IMR-90 (cell line): ENCODE results near the gene DUSP22. TPM values are rescaled to one million over a fixed set of nuclear protein-coding genes. Genes with fewer than 3 reads are reported as not detected.

Experiments used
- ATAC-seq: fragments of 200-7000 bp; cut with Tn5 transposase; 2 replicates; pipeline ENCODE4 v1.9.1; 2020; ENCODE audit warnings: low read depth, mild to moderate bottlenecking, moderate library complexity
- BruUV-seq: library from RNA; stranded (reverse); fragments of 400-500 nt; replicated peaks from 2 replicates; lab custom pipeline; 2021; lab: Mats Ljungman, UMichigan
- CTCF ChIA-PET: fragments of 300-600 bp; formaldehyde crosslinking; extraction: SDS; loops from one replicate; lab custom pipeline; 2021; ENCODE audit warnings: antibody characterized with exemption; lab: Yijun Ruan, JAX
- POLR2A ChIA-PET: fragments of 300-600 bp; sonication (Branson Sonifier 250); formaldehyde crosslinking; loops from one replicate; lab custom pipeline; 2022; ENCODE audit warnings: antibody characterized with exemption; ENCODE audit not compliant: unreplicated experiment; lab: Charles Lee
- DNase-seq: peaks from one replicate; pipeline ENCODE4 v3.0.0; 2013
- H2AFZ ChIP-seq: replicated peaks from 2 replicates; pipeline ENCODE3; 2013; ENCODE audit warnings: low read length, mild to moderate bottlenecking; ENCODE audit not compliant: poor library complexity
- H2AK5ac ChIP-seq: 2 replicates; pipeline ENCODE4 v1.6.1; 2013; ENCODE audit warnings: low read depth, low read length, inconsistent platforms
- H2AK9ac ChIP-seq: replicated peaks from 2 replicates; pipeline ENCODE3; 2013; ENCODE audit warnings: mild to moderate bottlenecking, low read depth, low read length, moderate library complexity; ENCODE audit not compliant: poor library complexity
- H2BK120ac ChIP-seq: 2 replicates; pipeline ENCODE4 v1.6.1; 2013; ENCODE audit warnings: low read depth, low read length, inconsistent platforms
- H2BK15ac ChIP-seq: 3 replicates; pipeline ENCODE4 v1.6.1; 2013; ENCODE audit warnings: low read depth, low read length, inconsistent platforms
- H2BK20ac ChIP-seq: 2 replicates; pipeline ENCODE4 v1.6.1; 2013; ENCODE audit warnings: low read depth, mild to moderate bottlenecking, inconsistent platforms, low read length, moderate library complexity
- H2BK5ac ChIP-seq: 2 replicates; pipeline ENCODE4 v1.6.1; 2013; ENCODE audit warnings: mild to moderate bottlenecking, low read depth, low read length, inconsistent platforms; ENCODE audit not compliant: poor library complexity, severe bottlenecking
- H3K14ac ChIP-seq: replicated peaks from 2 replicates; pipeline ENCODE4 v1.6.1; 2013; ENCODE audit warnings: low read depth, low read length, inconsistent platforms
- H3K18ac ChIP-seq: 2 replicates; pipeline ENCODE4 v1.6.1; 2013; ENCODE audit warnings: low read depth, low read length, control low read depth
- H3K23ac ChIP-seq: 2 replicates; pipeline ENCODE4 v1.6.1; 2013; ENCODE audit warnings: low read depth, low read length, inconsistent platforms
- H3K27ac ChIP-seq: 2 replicates; pipeline ENCODE4 v1.5.1; 2013; ENCODE audit warnings: mild to moderate bottlenecking, control low read depth, low read length; ENCODE audit not compliant: insufficient read depth
- H3K27me3 ChIP-seq: 2 replicates; pipeline ENCODE4 v1.6.1; 2013; ENCODE audit warnings: low read length; ENCODE audit not compliant: control insufficient read depth, insufficient read depth
- H3K36me3 ChIP-seq: 2 replicates; pipeline ENCODE4 v1.6.1; 2013; ENCODE audit warnings: low read length, mixed read lengths; ENCODE audit not compliant: control insufficient read depth, insufficient read depth
- H3K4ac ChIP-seq: 2 replicates; pipeline ENCODE4 v1.6.1; 2013; ENCODE audit warnings: low read depth, low read length, inconsistent platforms
- H3K4me1 ChIP-seq: 2 replicates; pipeline ENCODE4 v1.6.1; 2013; ENCODE audit warnings: low read length, mixed read lengths; ENCODE audit not compliant: control insufficient read depth, insufficient read depth
- H3K4me2 ChIP-seq: 2 replicates; pipeline ENCODE4 v1.6.1; 2013; ENCODE audit warnings: low read depth, mild to moderate bottlenecking, control low read depth, low read length, moderate library complexity
- H3K4me3 ChIP-seq: 2 replicates; pipeline ENCODE4 v1.5.1; 2013; ENCODE audit warnings: low read depth, mild to moderate bottlenecking, control low read depth, low read length, moderate library complexity; ENCODE audit not compliant: insufficient read depth
- H3K56ac ChIP-seq: 2 replicates; pipeline ENCODE4 v1.6.1; 2013; ENCODE audit warnings: low read length, inconsistent platforms; ENCODE audit not compliant: insufficient read depth; ENCODE audit errors: extremely low read depth
- H3K79me1 ChIP-seq, 2 experiments: 2 replicates each; pipeline ENCODE4 v1.6.1; 2013; ENCODE audit warnings: low read length in 2 of 2, inconsistent platforms in 1 of 2, low read depth in 1 of 2
- H3K9ac ChIP-seq: 2 replicates; pipeline ENCODE4 v1.6.1; 2013; ENCODE audit warnings: low read depth, low read length, control low read depth
- H3K9me1 ChIP-seq: 2 replicates; pipeline ENCODE4 v1.6.1; 2013; ENCODE audit warnings: low read length, inconsistent platforms; ENCODE audit not compliant: insufficient read depth
- H3K9me3 ChIP-seq: 2 replicates; pipeline ENCODE4 v1.6.1; 2013; ENCODE audit warnings: low read length; ENCODE audit not compliant: control insufficient read depth, insufficient read depth
- H4K20me1 ChIP-seq: 2 replicates; pipeline ENCODE4 v1.6.1; 2013; ENCODE audit warnings: low read length, inconsistent platforms; ENCODE audit not compliant: insufficient read depth
- H4K5ac ChIP-seq: 2 replicates; pipeline ENCODE4 v1.6.1; 2013; ENCODE audit warnings: mild to moderate bottlenecking, low read depth, low read length, control low read depth
- H4K8ac ChIP-seq, 2 experiments: 2 replicates each; pipeline ENCODE4 v1.6.1; 2013; ENCODE audit warnings: low read depth in 2 of 2, low read length in 2 of 2, control low read depth in 1 of 2, inconsistent platforms in 1 of 2
- H4K91ac ChIP-seq: 2 replicates; pipeline ENCODE4 v1.6.1; 2013; ENCODE audit warnings: low read depth, low read length, inconsistent platforms; ENCODE audit not compliant: insufficient read depth
- CEBPB ChIP-seq: IDR thresholded peaks from 2 replicates; pipeline ENCODE4 v1.6.1; 2012; ENCODE audit warnings: low read depth, low read length, improper control_type of control experiment
- MXI1 ChIP-seq: IDR thresholded peaks from 2 replicates; pipeline ENCODE4 v1.6.1; 2012; ENCODE audit warnings: low read depth, mild to moderate bottlenecking, low read length, moderate library complexity, borderline replicate concordance
- WGBS, 2 experiments: methylation state at CpG; one replicate each; pipeline versions ENCODE4 v1.1.5 to v1.1.7; 2013; ENCODE audit warnings: missing lambda C conversion rate in 2 of 2; ENCODE audit not compliant: insufficient read length in 1 of 2; ENCODE audit errors: extremely low coverage in 2 of 2; 5-methylcytosine and 5-hydroxymethylcytosine counted together
- dilution Hi-C: fragments of 300-500 bp; cut with HindIII; formaldehyde crosslinking; loops from one replicate; pipeline ENCODE4 v1.14.3; 2018; ENCODE audit warnings: low sequenced_read_pairs; ENCODE audit not compliant: unreplicated experiment
- in situ Hi-C: fragments of 300-500 bp; cut with MboI; formaldehyde crosslinking; loops from 3 replicates; pipeline ENCODE4 v1.14.3; 2019; ENCODE audit warnings: low sequenced_read_pairs, inconsistent platforms, mixed read lengths
- intact Hi-C: fragments of 100-400 bp; cut with micrococcal nuclease; formaldehyde crosslinking; loops from 2 replicates; pipeline ENCODE4 v1.10.0; 2022
- polyA plus RNA-seq, 3 experiments: library from polyadenylated mRNA; depleted of rRNA; stranded (reverse); fragments of >200 nt; gene quantifications; 2 replicates each; pipeline ENCODE4 v1.2.3, GENCODE V29; 2012; ENCODE audit warnings: low replicate concordance in 1 of 3
- total RNA-seq: library from RNA; depleted of rRNA; stranded (reverse); fragments of >200 nt; gene quantifications from 2 replicates; pipeline ENCODE4 v1.2.3, GENCODE V29; 2012

The DUSP22 gene
- total and polyA plus RNA-seq, 2 of the 4 experiments (the other 2 are of a cell fraction), result 7.1 to 8.2 TPM

GRCh38 chr6:294656-295565 lies 2.6 kb downstream of the DUSP22 start:
- peaks cover 4% of the 10 kb centered on the region; the same call in 1 of the 2 replicates for H3K4me1 ChIP-seq
- no peak overlapping the region for H3K56ac ChIP-seq
- no peak overlapping the region for H2AK5ac ChIP-seq
- POLR2A ChIA-PET, result no interaction called here
- H4K8ac ChIP-seq, result no peak overlapping the region
- peaks cover 2% of the 10 kb centered on the region; the same call in 1 of the 2 replicates for H3K9me3 ChIP-seq
- peaks cover 0 to 17% of the 10 kb centered on the region in 2 experiments; a peak in 2 of 4 replicates for H3K79me1 ChIP-seq
- no peak overlapping the region for H4K91ac ChIP-seq
- no peaks in the 10 kb centered on the region for H3K36me3 ChIP-seq
- H2BK15ac ChIP-seq, result no peak overlapping the region
- WGBS, 2 experiments, result 89% methylated on average over 7 of the region's 17 CpGs; no CpG with 5 or more reads in 1 of the 2 experiments
- BruUV-seq, result no TSS peak
- no peak overlapping the region for H4K5ac ChIP-seq
- H2AK9ac ChIP-seq, result no peak overlapping the region
- dilution Hi-C loops (no loop called here), in situ Hi-C loops (no loop called here), intact Hi-C loops (loop anchor here (5.0 to 10.0 kb wide), 2 partner anchors 73 to 210 kb away; no protein-coding TSS in a partner anchor)
- H2BK20ac ChIP-seq, result no peak overlapping the region
- H3K4ac ChIP-seq, result no peak overlapping the region
- TF ChIP-seq CEBPB, result 0 out of 2 replicates have a peak, but pooled peaks have one; percentile 15
- no peak for TF ChIP-seq MXI1
- no peak for DNase-seq
- H3K27ac ChIP-seq, result no peak overlapping the region
- H3K14ac ChIP-seq, result no peak overlapping the region
- no peak overlapping the region for H3K9ac ChIP-seq
- no peaks in the 10 kb centered on the region for H3K27me3 ChIP-seq
- no peak overlapping the region for H3K4me2 ChIP-seq
- ATAC-seq, result no peak
- H2BK5ac ChIP-seq, result no peak overlapping the region
- no peak overlapping the region for H3K4me3 ChIP-seq
- no peaks in the 10 kb centered on the region for H4K20me1 ChIP-seq
- no peak overlapping the region for H3K23ac ChIP-seq
- H2AFZ ChIP-seq, result no peak overlapping the region
- peaks cover 6% of the 10 kb centered on the region; the same call in 1 of the 2 replicates for H3K9me1 ChIP-seq
- no peak overlapping the region for H2BK120ac ChIP-seq
- no peak overlapping the region for H3K18ac ChIP-seq
- CTCF ChIA-PET, result interaction anchor here (0.6 kb wide), 1 partner anchor 114 kb away, joined by 6 read pairs; no protein-coding TSS in a partner anchor
